ENCODE measurements around the gene NDUFS6.
"Not testable (repeated sequence)": the region's sequence is repeated elsewhere in the genome, so short reads cannot be mapped to it uniquely, and the experiment has no call there.

The NDUFS6 gene

DNA sequence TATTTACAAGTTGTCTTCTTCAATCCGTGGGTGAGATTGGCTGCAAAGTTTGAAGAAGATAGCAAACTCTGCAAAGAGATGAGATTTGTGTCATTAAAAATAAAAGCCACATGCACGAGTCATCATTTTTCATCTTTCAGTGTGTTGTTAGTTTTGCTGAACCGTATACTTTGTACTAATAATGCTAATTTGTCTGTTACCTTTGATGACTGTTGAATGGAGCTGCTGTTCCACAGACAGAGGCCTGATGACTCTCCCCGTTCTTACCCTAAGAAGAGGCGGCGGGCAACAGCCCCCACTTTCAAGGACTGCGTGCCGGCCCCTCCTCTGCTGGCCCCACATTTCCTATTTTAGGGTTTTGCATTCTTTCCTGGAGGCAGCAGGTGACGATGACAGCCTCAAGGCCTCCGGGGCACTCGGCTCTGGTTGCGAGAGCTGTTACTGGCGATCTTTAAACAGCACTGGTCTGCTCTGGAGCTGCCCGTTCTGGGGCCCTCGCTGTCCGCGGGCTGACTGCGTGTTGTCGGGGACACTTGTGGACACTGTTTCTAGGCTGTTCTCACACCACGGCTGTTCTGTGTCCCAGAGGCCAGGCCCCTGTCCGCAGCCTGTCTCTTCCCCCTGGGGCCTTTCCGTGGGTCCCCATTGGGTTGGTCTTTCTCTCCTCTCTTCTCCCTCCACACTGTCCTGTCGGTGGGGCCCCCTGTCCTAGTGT is 35.1 kb downstream of the NDUFS6 start:
- DNase-seq, result no peak

DNA sequence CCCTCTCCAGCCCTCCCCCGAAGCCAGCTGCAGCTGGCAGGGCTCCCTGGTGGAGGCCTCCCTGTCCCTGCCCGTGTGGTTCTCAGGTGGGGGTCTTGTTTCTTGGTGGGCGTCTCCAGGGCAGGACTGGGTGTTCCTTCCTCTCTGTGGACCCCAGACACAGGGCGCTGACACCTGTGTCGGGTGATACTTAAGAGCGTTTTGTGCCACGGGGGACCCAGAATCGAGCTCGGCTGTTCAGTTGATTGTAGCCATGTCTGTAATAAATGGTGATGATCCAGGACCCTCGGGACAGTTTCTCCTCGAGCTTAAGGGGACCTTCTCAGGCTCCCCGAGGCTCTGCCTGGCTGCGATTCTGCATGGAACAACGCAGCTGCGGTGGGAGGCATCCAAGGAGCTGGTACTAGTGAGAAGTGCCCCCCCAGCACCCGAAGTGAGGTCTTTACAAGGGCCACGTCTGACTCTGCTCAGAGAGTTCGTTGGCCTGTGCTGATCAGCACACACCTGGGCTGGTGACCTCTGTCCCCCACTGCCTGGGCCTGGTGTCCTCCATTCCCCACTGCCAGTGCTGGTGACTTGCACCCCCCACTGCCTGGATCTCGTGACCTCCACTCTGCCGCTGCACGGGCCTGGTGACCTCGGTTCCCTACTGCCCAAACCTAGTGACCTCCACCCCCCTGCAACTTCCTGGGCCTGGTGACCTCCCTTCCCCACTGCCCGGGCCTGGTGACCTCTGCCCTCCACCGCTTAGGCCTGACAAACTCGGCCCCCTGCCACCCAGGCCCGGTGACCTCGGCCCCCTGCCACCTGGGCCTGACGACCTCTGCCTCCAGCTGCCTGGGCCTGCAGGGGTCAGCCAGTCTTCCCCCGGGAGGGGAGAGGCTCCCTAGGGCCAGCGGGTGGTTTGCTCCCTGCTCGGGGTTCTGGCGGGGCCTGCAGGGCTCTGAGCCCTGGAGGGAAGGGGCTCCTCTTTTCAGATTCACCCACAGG is 36.0 kb downstream of the NDUFS6 start:
- no peak for DNase-seq

DNA sequence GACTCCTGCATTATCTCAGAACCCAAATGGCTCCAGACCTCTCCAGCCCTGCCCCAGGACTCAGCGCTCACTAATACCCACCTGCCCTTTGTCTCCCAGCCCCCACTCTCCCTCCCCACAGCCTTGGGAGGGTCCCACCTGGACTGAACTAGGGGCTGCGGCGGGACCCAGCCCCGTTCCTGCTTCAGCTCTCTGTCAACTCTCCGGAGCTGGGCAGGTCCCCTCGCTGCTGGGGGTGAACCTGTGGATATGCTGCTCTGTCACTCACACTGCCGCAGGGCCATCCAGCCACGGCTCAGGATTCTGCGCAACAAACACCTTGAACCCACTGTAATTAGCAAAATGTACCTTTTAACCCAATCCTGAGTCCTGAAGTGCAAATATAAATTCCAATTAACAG is 36.8 kb downstream of the NDUFS6 start:
- DNase-seq, result no peak

DNA sequence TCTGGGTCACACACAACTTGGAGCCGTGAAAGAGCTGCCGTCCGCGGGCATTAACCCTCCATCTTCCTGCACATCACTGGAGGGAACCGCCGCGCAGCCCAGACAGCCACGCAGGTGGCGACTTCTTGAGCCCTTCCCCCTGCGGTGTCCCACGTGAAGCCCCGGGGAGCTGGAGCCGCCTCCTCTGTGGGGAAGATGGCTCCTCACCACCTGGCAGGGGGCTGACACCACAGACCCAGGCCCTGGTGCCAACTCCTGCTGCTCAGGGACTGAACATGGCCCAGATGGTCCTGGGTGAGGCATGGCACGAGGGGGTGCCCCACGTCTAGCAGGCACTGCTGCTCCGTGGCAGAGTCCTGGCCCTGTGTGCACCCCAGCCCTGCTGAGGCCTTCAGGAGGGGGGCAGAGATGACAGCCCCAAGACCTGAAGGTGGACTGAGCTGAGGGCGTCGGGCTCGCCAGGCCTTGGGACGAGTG is 38.9 kb downstream of the NDUFS6 start:
- no peak for DNase-seq

- no peak for DNase-seq
Measured at GRCh38 chr5:1840741-1841521, 39.7 kb downstream of the NDUFS6 start.

GRCh38 chr5:1842004-1842819 is 41.0 kb downstream of the NDUFS6 start:
- no peak for DNase-seq

- DNase-seq, result not testable (repeated sequence)
Measured at GRCh38 chr5:1843761-1844160, 42.6 kb downstream of the NDUFS6 start.

- no peak for DNase-seq
Measured at GRCh38 chr5:1844708-1845436, 43.7 kb downstream of the NDUFS6 start.

DNA sequence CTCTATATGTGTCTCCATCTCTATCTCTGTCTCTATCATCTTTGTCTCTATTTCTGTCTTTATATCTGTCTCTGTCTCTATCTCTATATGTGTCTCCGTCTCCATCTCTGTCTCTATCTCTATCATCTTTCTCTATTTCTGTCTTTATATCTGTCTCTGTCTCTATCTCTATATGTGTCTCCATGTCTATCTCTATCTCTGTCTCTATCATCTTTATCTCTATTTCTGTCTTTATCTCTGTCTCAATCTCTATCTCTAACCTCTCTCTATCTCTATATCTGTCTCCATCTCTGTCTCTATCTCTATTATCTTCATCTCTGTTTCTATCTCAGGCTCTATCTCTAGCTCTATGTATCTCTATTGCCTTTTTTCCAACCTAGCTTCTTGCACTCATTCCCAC is 44.5 kb downstream of the NDUFS6 start:
- no peak for DNase-seq

DNA sequence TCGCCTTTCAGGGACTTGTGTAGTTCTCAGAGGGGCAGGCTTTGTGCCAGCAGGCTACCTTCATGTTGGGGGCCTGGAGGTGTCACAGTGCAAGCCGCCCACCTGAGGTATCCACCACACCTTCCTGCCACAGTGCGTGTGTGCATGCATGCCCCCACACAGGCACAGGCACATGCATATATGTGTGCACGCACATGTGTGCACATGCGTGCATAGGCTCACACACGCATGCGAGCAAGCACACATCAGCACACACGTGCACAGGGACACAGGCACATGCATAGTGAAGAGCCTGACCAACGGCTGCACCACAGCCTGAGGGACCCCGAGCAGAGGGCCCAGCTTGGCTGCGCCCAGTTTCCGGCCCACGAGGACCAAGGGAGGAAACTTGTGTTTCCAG is 45.4 kb downstream of the NDUFS6 start:
- no peak for DNase-seq

DNA sequence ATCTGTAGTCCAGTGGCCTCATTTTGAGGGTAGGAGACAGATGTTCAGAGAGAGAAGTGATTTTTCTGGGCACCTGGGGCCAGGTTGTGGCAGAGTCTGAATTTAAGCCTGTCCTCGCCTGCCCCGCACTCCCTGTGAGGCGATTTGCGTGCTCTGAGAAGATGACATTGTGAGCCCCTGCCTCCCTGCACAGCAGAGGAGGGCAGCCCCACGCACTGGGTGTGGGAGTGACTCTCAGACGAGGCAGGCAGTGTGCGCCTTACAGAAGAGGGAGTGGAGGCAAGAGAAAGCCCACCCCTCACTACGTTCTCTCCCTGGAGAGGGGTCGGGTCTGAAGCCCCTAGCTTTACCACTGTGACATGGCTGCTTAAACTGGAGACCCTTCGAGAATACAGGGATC is 45.8 kb downstream of the NDUFS6 start:
- DNase-seq, result no peak

GRCh38 chr5:1847611-1848010 is 46.4 kb downstream of the NDUFS6 start:
- DNase-seq, result no peak

GRCh38 chr5:1850324-1851154 is 49.3 kb downstream of the NDUFS6 start:
- DNase-seq, result no peak

DNA sequence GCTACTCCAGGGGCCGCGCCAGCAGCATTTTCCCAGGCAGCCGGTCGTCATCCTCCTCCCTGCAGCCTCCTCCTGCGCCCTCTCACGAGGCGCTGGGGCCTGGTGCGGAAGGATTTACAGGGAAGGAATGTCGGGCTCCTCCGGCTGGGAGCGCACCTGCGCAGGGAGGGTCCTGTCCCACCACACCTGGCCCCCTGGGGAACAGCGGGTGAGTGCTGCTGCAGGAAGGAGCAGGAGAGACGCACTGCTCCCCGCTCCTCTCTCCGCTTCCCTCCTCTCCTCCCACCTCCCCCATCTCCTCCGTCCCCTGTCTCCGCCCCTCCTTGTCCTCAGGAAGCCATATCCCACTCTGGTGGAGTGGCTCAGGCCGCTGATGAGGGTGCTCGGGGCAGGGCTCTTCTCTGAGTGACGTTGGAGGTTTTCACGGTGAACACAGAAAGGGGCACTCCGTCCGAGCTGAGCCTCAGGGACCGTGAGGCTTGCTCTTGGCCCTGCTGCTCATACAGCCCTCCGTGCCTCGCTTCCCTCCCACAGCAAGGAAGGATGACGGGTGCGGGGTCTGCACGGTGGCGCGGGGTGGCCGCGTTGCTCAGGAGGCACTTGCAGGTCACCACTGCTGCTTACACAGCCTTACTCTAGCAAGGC is 50.2 kb downstream of the NDUFS6 start:
- no peak for DNase-seq

DNA sequence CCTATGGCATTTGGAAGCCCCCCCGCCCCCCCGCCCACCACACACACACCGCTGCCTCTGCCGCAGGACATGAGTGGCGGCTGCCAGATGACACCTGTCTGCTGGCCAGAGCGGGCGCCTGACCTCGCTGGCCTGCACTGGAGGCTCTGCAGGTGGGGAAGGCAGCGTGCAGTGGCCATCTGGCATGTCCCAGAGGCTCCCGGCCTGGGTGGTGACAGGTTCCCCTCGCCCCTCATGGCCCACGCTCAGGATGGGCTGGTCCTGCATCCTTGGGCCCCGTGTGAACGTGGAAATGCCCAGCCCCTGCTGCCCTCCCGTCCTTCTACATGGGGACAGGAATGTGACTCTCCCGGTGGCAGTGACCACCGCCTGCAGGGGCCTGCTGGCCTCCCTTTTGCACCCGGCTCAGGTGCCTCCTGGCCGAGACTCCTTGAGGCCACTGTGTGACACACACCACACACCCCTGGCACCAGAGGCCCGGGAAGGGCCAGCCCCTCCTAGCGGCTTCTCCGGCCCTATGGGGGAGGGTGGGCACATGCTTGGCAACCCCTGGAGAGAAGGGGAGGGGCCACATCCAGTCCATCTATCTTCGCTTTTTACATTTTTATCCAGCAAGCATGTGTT is 51.2 kb downstream of the NDUFS6 start:
- no peak for DNase-seq

- DNase-seq, result no peak
Measured at GRCh38 chr5:1853531-1853930, 52.3 kb downstream of the NDUFS6 start.

- DNase-seq, result no peak
Measured at GRCh38 chr5:1855075-1855474, 53.9 kb downstream of the NDUFS6 start.

GRCh38 chr5:1855596-1855995 is 54.4 kb downstream of the NDUFS6 start:
- no peak for DNase-seq

DNA sequence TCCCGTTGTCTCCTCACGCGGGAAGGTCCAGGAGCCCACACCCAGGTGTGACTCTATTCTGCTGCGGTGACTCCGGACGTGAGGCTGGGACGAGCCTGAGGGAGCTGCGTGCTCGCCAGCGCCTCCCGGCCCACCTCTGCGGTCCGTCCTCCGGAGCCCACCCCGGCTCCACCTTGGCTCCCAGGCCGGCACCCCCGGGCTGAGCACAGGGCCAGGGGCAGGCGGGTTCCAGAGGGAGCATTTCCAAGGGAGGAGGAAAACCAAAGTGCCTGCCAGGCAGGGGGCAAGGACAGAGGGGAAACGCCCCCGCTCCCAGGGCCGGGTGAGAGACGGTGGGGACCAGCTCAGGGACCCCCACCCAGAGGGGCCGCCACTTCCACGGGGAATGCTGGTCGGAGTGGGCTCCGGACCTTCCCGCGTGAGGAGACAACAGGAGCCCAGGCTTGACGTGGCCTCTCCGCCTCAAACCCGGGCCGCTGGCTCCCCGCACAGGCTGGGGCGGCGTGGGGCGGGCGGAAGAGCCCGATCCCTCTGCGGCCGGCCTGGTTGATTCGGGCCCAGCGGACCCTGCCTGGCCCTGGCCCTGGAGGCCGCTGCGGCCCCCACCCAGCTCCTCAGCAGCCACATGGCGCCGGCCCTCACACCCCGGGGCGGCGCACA is 55.5 kb downstream of the NDUFS6 start:
- DNase-seq, result no peak
